H1 (cell line): ENCODE results near the gene DNAI2. TPM values are rescaled to one million over a fixed set of nuclear protein-coding genes. Genes with fewer than 3 reads are reported as not detected.

ENCODE experiments used
- PHF8 ChIP-seq: fragments of 200-600 bp; sonication (generic); conservative IDR thresholded peaks from 2 replicates; pipeline ENCODE4 v1.7.1; 2012; ENCODE audit warnings: low read depth, mild to moderate bottlenecking, inconsistent platforms, low read length, moderate library complexity
- SRF ChIP-seq: IDR thresholded peaks from 2 replicates; pipeline ENCODE4 v1.6.1; 2011; ENCODE audit warnings: mild to moderate bottlenecking, low read depth, low read length, moderate library complexity
- polyA plus RNA-seq, 7 experiments: library from polyadenylated mRNA; depleted of rRNA in 3 of 7; stranded (reverse) in 5 of 7; unstranded in 2 of 7; fragments of >200 nt in 5 of 7; fragments of 200-250 nt in 2 of 7; gene quantifications; 1 replicate in 5 of 7; 2 replicates in 1 of 7; 4 replicates in 1 of 7; pipeline versions ENCODE4 v1.2.1 to v1.2.3, GENCODE V29; 2011 to 2013; ENCODE audit warnings: missing spikeins in 2 of 7, mixed read lengths in 2 of 7
- total RNA-seq: library from RNA; stranded (reverse); fragmentation: NEBNext Ultra II Directional; extraction: Animal tissue kit (Norgen Biotek cat#: 25700); gene quantifications from 2 replicates; pipeline ENCODE4 v1.2.1, GENCODE V29; 2021
- TF ChIP-seq, protein P1 (sequence below): IDR thresholded peaks from 2 replicates; pipeline ENCODE4 v1.6.1; 2011; ENCODE audit warnings: low read length, improper control_type of control experiment

DNAI2 gene
- total and polyA plus RNA-seq, 2 of the 8 experiments (the other 6 are each of a cell fraction or from before 2014, with no cell fraction given) = 0.08 to 0.15 TPM

DNA sequence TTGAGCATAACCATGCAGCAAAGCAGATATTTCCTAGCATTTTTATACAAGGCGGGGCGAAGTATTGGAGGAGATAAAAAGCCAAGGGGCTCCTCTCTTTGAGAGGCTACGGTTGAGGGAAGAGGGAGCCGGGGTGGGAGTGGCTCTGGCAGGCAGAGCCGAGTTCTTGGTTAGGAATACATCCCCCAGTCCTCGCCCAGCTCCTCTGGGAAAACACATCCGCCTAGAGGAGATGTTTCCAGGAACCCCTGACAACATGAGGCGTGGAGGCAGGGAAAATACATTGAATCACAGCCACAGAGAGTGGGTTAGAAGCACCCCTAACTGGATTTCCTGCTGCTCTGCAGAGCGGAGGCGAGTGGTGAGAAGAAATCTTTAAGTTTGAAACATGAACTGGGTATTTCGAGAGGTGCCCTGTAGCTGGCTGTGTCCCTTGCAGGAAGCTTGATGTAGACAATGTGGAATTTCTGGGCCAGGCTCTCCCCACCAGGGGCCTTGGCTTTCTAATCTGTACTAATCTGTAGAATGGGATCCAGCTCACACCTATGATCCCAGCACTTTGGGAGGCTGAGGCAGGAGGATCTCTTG, 33.3 kb upstream of the DNAI2 start (continued):
- TF ChIP-seq PHF8 = no peak
- TF ChIP-seq SRF = no peak
- TF ChIP-seq, protein P1, sequence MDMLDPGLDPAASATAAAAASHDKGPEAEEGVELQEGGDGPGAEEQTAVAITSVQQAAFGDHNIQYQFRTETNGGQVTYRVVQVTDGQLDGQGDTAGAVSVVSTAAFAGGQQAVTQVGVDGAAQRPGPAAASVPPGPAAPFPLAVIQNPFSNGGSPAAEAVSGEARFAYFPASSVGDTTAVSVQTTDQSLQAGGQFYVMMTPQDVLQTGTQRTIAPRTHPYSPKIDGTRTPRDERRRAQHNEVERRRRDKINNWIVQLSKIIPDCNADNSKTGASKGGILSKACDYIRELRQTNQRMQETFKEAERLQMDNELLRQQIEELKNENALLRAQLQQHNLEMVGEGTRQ = no peak
